GM21526 (cell line): Measurements from ENCODE around the gene UST.
"Not testable (repeated sequence)": the region's sequence is repeated elsewhere in the genome, so short reads cannot be mapped to it uniquely, and the experiment has no call there.

Experiments used
- ATAC-seq: cut with Tn5 transposase; IDR thresholded peaks from one replicate; pipeline ENCODE4 v1.9.1; 2021; ENCODE audit warnings: moderate library complexity; ENCODE audit not compliant: unreplicated experiment, low FRiP score

The UST gene

DNA sequence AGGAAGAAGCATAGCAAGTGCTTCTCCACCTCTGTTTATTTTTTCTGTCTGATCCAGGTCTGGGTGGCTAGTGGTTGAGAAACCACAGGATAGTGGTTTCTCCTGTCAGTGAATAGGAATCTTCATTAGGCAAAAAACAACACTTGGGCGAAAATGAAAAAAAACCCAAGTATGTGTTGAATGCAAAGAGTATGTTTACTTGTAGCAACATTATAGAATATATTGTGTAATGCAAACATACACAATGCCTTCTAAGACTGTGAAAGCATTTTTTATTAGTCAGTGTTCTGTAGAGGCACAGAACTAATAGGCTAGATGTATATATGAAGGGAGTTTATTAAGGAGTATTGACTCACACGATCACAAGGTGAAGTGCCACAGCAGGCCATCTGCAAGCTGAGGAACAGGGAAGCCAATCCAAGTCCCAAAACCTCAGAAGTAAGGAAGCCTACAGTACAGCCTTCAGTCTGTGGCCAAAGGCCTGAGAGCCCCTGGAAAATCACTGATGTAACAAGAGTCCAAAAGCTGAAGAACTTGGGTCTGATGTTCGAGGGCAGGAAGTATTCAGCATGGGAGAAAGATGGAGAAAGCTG, 111.1 kb downstream of the UST start:
- ATAC-seq = no peak

GRCh38 chr6:148864132-148864531, 117.3 kb downstream of the UST start:
- ATAC-seq = not testable (repeated sequence)

- ATAC-seq = no peak
These were observed 118.1 kb downstream of the UST start for GRCh38 chr6:148864941-148865340.

GRCh38 chr6:148866657-148867268, 119.9 kb downstream of the UST start:
- ATAC-seq = peak; percentile 98

DNA sequence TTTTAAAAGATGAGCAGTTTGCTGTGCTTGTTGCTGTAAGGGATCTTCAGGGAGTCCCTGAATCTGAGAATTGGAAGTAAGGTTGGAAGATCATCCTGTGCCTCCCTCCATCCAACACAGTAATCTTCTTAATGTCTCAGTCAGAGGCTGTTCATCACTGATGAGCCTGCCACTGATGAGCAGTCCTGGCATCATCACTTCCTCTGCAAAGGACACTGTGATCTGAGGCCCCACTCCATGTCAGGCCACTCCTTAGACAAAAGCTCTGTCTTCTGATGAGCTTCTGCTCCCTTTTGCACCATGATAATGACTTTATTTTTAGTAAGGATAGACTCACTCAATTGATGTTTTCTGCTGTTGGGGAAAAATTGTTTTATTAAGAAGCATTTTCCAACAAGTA, 121.0 kb downstream of the UST start:
- ATAC-seq = no peak

- ATAC-seq = no peak
These were observed 121.5 kb downstream of the UST start for GRCh38 chr6:148868314-148868713.

DNA sequence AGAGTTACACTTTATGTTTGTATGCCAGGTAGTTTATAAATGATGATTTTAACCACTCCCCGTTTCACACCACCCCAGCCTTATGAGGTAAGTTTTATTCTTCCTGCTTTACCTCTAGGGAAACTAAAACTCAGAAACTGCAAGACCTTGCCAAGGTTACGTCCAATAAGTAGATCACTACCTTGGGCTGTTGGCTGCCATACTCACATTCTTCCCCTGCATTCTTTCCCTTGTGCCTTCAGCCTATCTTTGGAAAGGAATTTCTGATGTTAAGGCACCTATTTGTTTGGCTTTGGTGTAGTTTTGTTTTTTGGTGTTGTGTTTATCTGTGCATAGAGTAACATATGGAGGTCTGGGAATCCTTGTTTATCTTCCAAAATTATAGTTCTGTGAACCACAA, 122.1 kb downstream of the UST start:
- no peak for ATAC-seq

DNA sequence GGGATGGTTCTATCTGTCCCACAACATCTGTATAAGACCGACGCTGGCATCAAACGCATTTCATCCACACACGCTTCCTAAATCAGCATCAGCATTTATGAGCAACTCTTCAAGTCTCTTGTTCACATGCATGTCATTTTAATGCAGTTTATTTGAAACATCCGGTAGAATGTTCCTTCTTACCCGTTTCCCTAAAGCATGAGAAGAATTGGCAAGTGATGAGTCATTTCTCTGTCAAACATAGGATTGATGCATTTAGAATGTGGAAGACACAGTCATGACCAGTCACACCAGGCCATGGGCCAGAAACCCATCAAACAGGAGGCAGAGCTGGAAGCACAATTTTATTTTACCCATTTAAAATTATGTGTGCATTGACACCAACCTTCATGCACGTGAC, 122.8 kb downstream of the UST start:
- ATAC-seq = no peak

DNA sequence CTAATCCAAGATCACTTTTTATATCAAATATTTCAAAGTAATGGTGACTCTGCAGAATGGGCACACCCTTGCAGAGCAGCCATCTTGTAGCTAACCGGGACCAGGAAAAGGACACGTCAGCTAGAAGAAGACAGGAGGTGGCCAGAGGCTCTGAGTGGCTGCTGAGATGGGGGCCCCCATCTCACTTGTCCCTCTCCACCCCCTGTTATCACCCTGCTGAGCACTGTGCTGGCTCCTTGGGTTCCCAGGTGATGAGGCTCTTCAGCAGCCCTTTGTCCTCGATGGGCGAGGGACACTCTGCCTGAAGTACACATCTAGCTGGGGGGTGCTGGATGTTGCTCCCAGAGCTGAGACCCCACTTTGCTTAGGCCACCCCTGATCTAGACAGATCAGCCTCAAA, 126.3 kb downstream of the UST start:
- ATAC-seq = no peak

GRCh38 chr6:148873868-148874267, 127.0 kb downstream of the UST start:
- no peak for ATAC-seq

DNA sequence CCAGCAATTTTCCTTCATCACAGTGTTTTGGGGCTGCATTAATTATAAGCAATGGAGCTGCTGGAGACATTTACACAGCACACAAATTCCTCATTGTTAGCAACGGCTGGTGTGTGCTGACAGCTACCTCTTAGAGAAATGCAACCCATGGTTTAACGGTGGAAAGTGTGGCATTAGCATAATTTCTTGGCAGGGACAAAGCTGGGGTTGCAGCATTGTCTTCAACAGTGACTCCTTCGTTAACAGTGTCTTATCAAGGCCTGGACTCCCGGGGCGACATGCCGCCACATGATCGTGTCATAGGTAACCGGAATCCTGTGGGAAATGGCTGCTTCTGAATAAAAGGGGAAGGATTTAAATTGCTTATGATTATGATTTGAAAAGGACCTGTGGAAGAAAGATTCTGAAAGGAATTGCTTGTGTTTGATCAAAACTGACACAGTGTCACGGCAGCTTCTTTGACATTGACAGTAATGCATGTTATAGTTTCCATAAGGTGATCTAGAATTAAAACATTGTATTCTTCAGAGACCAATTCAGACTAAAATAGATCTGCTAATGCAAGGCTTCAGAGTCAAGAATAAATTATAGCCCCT, 128.0 kb downstream of the UST start:
- no peak for ATAC-seq

GRCh38 chr6:148878683-148879082, 131.9 kb downstream of the UST start:
- no peak for ATAC-seq

- not testable (repeated sequence) for ATAC-seq
These were observed 133.9 kb downstream of the UST start for GRCh38 chr6:148880742-148881141.

DNA sequence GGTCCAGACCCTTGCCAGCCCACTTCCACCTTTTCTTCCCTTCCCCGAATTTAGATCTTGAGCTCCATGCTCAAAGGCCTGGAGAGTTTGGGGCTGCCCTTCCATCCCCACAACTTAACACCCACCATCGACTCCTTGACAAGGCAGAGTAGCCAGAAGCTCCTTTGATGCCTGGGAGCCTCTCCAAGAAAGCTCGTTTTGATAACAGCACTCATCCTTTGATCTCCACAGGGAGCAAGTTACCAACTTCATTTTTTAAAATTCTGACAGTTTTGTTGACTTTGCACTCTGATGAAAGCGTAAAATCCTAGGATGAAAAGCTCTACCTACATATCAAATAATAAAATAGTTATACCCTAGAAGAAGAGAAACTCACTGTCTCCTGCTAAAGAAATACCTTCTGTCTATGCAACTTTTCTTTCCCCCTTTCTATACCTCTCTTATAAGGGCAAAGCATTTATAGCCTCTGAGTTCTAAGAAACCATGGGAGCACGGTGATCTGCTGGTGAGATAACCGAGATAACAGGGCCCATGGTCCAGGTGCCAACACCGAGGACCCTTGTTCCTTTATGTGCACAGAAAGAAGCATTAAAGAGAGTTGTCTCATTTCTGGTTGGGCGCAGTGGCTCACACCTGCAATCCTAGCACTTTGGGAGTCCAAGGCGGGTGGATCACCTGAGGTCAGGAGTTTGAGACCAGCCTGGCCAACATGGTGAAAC, 134.9 kb downstream of the UST start:
- ATAC-seq = no peak

GRCh38 chr6:148883270-148883669, 136.4 kb downstream of the UST start:
- no peak for ATAC-seq

- peak; percentile 51 for ATAC-seq
These were observed 137.6 kb downstream of the UST start for GRCh38 chr6:148884461-148884860.

DNA sequence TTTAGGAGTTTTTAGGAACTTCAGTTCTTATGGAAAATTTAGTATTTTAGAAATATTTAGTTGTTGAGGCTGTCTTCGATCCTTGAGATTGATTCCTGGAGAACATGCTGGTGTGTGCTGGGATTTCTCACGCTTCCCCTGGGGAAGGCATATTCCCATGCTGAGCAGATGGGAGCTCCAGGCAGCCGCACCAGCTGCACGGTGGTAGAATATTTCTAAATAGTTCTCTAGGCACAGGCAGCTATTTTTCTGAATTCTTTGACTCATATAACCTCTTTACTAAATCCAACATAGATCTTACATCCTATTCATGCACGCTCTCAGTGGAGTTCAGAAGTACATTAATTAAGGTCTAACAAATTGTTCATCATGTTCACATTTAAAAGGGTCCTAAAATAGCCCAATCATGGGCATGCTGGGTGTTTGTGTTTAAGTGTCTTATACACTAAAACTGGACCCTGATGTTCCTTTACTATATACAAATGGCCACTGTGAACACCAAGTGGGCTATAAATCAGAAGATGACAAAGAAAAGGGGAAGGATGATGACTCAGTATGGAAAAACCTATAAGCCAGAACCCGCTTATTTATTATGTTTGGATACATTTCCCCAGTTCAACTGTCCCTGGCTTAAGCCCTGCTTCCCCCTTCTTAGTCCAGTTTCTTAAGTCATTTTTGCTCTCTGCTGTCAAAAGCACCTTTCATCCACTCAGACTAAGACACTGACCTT, 138.5 kb downstream of the UST start:
- no peak for ATAC-seq

DNA sequence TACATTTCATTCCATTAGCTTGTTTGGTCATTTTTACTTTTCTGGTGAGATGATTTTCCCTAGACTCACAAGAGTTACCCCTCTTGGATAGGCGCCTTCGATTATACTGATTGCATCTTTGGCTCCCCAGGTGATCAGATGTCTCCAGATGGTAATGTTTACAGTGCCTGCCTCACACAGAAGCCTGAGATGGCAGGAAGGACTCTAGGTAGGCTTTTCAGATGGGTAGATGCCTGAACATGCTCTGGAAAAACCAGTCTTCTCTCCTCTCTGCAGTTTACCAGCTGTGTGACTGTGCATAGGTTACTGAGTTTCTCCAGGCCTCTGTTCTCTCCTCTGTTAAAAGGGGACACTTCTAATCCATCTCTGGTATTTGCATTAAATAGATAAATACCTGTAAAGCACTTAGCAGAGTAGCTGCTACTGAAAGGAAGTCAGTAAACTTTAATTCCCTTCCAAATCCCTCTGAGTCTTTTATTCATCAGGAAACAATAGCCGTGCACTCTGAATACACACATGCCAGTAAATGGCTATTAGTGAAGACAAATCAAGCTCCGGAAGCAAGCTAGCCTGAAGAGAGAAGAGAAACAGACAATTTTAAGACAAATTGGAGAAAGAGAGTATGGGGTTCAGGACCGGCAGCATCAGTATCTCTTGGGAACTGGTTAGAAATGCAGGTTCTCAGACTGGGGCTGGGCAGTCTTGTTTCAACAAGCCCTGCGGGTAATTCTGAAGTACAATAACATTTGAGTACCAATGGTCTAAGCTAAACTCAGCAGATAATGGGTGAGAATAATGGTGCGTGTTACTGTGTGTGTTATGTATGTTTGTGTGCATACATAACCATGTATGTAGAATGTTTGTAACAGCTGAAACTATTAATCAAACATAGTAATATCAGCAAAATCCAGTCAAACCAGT, 139.4 kb downstream of the UST start:
- ATAC-seq = no peak

- ATAC-seq = no peak
These were observed 140.4 kb downstream of the UST start for GRCh38 chr6:148887181-148887580.

- ATAC-seq = no peak
These were observed 142.0 kb downstream of the UST start for GRCh38 chr6:148888856-148889255.
